A549 (cell line): ENCODE data around the gene ZNF804B.

Source experiments
- CEBPB ChIP-seq, 2 experiments: fragments of >200 bp in 1 of 2; sonication (Bioruptor Twin) in 1 of 2; formaldehyde crosslinking in 1 of 2; IDR thresholded peaks; 2 replicates each; pipeline ENCODE4 v1.6.1; 2012 to 2016
- KDM5A ChIP-seq: fragments of 200-600 bp; sonication (generic); IDR thresholded peaks from 2 replicates; pipeline ENCODE4 v1.6.1; 2016; ENCODE audit warnings: antibody characterized with exemption, mild to moderate bottlenecking
- MAX ChIP-seq: IDR thresholded peaks from 2 replicates; pipeline ENCODE4 v1.6.1; 2012
- POLR2A ChIP-seq: IDR thresholded peaks from 2 replicates; pipeline ENCODE4 v1.6.1; 2012; ENCODE audit warnings: mild to moderate bottlenecking, low read length
- SMC3 ChIP-seq: fragments of >200 bp; sonication (Bioruptor Twin); formaldehyde crosslinking; IDR thresholded peaks from 3 replicates; pipeline ENCODE4 v1.6.1; 2018; ENCODE audit warnings: inconsistent platforms
- TF ChIP-seq, protein P1 (sequence below): fragments of >200 bp; sonication (Bioruptor Twin); formaldehyde crosslinking; IDR thresholded peaks from 3 replicates; pipeline ENCODE4 v1.5.1; 2016

- TF ChIP-seq, protein P1, sequence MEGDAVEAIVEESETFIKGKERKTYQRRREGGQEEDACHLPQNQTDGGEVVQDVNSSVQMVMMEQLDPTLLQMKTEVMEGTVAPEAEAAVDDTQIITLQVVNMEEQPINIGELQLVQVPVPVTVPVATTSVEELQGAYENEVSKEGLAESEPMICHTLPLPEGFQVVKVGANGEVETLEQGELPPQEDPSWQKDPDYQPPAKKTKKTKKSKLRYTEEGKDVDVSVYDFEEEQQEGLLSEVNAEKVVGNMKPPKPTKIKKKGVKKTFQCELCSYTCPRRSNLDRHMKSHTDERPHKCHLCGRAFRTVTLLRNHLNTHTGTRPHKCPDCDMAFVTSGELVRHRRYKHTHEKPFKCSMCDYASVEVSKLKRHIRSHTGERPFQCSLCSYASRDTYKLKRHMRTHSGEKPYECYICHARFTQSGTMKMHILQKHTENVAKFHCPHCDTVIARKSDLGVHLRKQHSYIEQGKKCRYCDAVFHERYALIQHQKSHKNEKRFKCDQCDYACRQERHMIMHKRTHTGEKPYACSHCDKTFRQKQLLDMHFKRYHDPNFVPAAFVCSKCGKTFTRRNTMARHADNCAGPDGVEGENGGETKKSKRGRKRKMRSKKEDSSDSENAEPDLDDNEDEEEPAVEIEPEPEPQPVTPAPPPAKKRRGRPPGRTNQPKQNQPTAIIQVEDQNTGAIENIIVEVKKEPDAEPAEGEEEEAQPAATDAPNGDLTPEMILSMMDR, result no peak
- TF ChIP-seq MAX, result no peak
- no peak for TF ChIP-seq CEBPB (IDR thresholded peaks at IDR 0.05)
- TF ChIP-seq SMC3, result no peak
- no peak for TF ChIP-seq POLR2A
- no peak for TF ChIP-seq KDM5A
These were observed 345.5 kb downstream of the ZNF804B start for GRCh38 chr7:89104748-89105685.
